ENCODE measurements around the gene TMEM238.
A peak's percentile ranks its signal among the peaks of the same experiment; 100 is the strongest.

The TMEM238 gene

GRCh38 chr19:55379174-55379573, 4.9 kb downstream of the TMEM238 start:
- Mint-ChIP-seq H3K27me3 (peaks cover 58% of the 10 kb centered on the region), H3K36me3 (ENCODE audit: low read depth) (no peaks in the 10 kb centered on the region), H3K9me3 (no peaks in the 10 kb centered on the region), H3K27ac (no peak overlapping the region), H3K4me3 (no peak overlapping the region), H3K4me1 (ENCODE audit: low read depth) (peaks cover 24% of the 10 kb centered on the region)
- intact Hi-C loops (cut with micrococcal nuclease) = no loop called here

DNA sequence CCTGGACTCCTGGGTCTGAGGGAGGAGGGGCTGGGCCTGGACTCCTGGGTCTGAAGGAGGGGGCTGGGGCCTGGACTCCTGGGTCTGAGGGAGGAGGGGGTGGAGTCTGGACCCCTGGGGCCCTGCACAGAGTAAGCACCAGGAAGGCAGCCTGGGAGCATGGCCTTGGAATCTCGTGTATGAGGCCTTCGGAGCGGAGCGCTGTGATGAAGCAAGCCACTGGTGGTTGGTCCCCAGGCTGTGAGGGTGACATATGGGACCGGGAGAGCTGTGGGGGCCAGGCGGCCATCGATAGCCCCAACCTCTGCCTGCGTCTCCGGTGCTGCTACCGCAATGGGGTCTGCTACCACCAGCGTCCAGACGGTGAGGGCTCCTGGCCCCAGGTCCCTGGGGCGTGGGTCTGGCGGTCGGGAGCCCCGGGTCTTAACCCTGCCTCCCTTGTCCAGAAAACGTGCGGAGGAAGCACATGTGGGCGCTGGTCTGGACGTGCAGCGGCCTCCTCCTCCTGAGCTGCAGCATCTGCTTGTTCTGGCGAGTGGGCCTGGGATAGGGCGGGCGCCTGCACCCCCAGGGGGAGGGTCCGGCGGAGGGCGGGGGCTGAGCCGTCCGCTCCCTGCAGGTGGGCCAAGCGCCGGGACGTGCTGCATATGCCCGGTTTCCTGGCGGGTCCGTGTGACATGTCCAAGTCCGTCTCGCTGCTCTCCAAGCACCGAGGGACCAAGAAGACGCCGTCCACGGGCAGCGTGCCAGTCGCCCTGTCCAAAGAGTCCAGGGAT, 6.5 kb downstream of the TMEM238 start:
- intact Hi-C loops (cut with micrococcal nuclease) = no loop called here
- Mint-ChIP-seq H3K36me3 (ENCODE audit: low read depth) (no peaks in the 10 kb centered on the region), H3K27me3 (peaks cover 73% of the 10 kb centered on the region), H3K27ac (no peak overlapping the region), H3K4me3 (no peak overlapping the region), H3K9me3 (no peaks in the 10 kb centered on the region), H3K4me1 (ENCODE audit: low read depth) (peaks cover 14% of the 10 kb centered on the region)

DNA sequence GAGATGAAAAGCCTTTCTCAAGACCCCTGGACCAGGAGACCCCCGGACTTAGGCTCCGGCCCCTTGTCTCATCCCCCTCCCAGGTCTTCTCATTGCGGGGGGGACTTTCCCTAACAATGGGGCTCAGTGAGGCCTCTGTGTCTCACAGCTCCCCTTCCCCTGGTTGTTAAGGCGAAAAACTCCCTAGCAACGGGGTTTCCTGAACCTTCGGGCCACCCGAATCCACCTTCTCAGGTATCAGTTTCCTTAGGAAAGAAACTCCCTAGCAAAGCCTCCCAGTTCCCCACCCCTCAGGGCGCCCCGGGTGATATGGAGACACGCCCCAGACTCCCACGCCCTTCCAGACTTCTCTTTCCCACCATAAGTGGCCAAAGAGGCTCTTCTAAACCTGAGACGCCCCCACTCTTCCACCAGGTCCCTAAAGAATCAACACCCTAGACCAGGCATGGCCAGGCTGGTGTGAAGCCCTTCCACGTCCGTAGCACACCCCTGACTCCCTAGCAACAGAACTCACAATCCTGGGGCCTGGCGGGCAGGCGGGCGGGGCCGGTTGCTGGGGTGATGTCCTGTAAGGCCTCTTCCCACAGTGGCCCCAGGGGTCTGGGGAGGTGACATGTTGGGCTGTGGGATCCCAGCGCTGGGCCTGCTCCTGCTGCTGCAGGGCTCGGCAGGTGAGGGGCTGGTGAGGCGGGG, 7.7 kb downstream of the TMEM238 start, which contains the start of gene TMEM190:
TMEM190 (plus strand) TSS at position 586 of the 693 bp plus-strand sequence; CDS start at position 614, 28 bp downstream.
- Mint-ChIP-seq H3K9me3 (no peaks in the 10 kb centered on the region), H3K27ac (no peak within 1 kb of the TSS), H3K36me3 (ENCODE audit: low read depth) (no peaks in the 10 kb centered on the region), H3K4me1 (ENCODE audit: low read depth) (peaks cover 8% of the 10 kb centered on the region), H3K4me3 (no peak within 1 kb of the TSS), H3K27me3 (peaks cover 73% of the 10 kb centered on the region)
- intact Hi-C loops (cut with micrococcal nuclease) = no loop called here

GRCh38 chr19:55373993-55374757, 9.9 kb downstream of the TMEM238 start:
- H3K27me3 Mint-ChIP-seq = peaks cover 86% of the 10 kb centered on the region
- no peak overlapping the region for H3K27ac Mint-ChIP-seq
- intact Hi-C loops (cut with micrococcal nuclease) = no loop called here
- no peak overlapping the region for H3K4me3 Mint-ChIP-seq
- H3K4me1 Mint-ChIP-seq (ENCODE audit: low read depth) = peaks cover 14% of the 10 kb centered on the region
- H3K9me3 Mint-ChIP-seq = no peaks in the 10 kb centered on the region
- no peaks in the 10 kb centered on the region for H3K36me3 Mint-ChIP-seq (ENCODE audit: low read depth)

DNA sequence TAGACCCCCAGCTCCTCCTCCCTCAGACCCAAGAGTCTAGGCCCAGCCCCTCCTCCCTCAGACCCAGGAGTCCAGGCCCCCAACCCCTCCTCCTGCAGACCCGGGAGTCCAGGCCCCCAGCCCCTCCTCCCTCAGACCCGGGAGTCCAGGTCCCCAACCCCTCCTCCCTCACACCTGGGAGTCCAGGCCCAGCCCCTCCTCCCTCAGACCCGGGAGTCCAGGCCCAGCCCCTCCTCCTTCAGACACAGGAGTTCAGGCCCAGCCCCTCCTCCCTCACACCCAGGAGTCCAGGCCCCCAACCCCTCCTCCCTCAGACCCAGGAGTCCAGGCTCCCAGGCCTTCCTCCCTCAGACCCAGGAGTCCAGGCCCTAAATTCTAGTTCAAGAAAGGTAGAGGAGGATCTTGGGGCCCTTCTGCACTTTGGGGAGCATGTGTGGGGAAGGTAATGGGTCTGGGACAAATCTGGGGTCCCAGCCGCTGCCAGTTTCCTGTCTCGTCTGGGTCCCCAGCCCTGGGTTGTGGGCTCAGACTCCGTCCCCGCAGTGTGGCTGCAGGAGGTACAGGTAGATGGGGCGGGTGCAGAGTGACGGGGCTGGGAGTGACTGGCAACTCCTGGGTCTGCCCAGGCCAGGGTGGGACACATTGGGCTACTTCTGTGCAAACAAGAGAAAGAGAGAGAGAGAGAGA, 10.6 kb downstream of the TMEM238 start:
- Mint-ChIP-seq H3K27me3 (peaks cover 86% of the 10 kb centered on the region), H3K4me3 (no peak overlapping the region), H3K9me3 (no peaks in the 10 kb centered on the region), H3K4me1 (ENCODE audit: low read depth) (peaks cover 19% of the 10 kb centered on the region), H3K27ac (no peak overlapping the region), H3K36me3 (ENCODE audit: low read depth) (no peaks in the 10 kb centered on the region)
- intact Hi-C loops (cut with micrococcal nuclease) = no loop called here

DNA sequence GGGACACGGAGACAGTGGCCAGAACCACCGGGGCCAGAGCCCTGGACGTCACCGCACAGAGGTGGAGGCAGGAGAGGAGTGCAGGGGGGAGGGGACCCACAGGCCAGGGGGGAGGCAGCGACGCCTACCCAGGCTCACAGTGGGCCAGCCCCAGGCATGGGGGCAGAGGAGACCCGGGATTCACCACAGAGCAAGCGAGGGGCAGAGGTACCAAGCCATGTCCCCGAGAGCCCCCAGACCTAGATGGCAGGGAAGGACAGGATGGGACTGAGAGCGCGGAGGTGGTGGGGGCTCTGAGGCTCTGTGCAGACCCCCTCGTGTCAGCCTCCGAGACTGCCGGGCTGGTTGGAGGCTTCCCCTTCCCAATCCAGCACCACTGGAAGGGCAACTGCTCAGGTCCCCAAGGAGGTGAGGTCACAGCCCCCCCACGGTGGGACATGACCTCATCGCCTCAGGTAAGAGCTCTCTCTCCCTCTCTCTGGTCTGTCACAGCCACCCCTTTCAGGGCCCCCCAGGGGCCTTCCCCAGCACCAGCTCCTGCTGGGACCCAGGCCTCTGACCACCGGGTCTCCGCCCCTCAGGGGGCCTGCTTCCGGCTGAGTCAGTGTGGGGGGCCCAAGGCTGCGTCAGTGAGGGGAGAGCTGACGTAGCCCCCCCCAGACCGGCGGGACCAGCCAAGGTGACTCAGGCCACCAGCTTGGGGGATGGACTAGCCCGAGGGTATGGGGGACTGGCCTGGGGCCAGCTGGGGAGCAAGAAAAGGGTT, 11.6 kb downstream of the TMEM238 start:
- intact Hi-C loops (cut with micrococcal nuclease) = no loop called here
- Mint-ChIP-seq H3K27me3 (peaks cover 86% of the 10 kb centered on the region), H3K4me1 (ENCODE audit: low read depth) (peaks cover 19% of the 10 kb centered on the region), H3K36me3 (ENCODE audit: low read depth) (no peaks in the 10 kb centered on the region), H3K9me3 (no peaks in the 10 kb centered on the region), H3K27ac (no peak overlapping the region), H3K4me3 (no peak overlapping the region)

DNA sequence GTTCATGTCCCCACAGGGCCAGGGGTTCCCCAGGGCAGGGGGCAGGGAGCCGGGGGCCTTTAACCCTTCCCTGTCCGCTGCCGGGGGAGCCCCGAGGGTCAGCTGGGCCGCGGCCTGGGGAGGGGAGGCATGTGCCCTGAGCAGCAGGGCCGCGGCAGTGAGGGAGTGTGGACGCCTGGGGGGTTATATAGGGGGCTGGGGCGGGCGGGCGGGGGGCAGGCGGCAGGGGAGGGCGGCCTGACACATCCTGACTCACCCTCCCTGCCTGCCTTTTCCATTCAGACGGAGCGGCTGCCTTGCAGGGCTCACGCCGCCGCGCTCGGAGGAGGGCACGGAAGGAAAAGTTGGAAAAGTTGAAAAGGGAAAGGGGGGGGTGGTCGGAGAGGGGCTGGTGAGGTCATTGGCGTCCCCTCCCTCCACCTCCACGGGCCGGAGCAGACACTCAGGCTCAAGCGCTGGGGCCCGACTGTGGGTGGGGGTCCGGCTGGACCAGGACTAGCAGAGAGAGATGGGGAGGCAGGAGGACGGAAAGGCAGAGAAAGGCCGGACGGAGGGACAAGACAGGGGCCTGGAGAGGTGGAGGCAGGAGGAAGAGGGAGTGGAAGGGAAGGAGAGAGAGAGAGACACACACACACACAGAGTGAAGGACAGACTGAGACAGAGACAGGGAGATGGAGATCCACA, 13.6 kb downstream of the TMEM238 start, which contains the start of gene IL11:
IL11 (minus strand) TSS at position 159 of the 684 bp plus-strand sequence; CDS start at position 6, 153 bp downstream.
- no peaks in the 10 kb centered on the region for H3K9me3 Mint-ChIP-seq
- H3K4me3 Mint-ChIP-seq = peak within 1 kb of the TSS; percentile 68
- intact Hi-C loops (cut with micrococcal nuclease) = no loop called here
- H3K27ac Mint-ChIP-seq = peak within 1 kb of the TSS; percentile 59
- peaks cover 11% of the 10 kb centered on the region for H3K4me1 Mint-ChIP-seq (ENCODE audit: low read depth)
- peaks cover 75% of the 10 kb centered on the region for H3K27me3 Mint-ChIP-seq
- H3K36me3 Mint-ChIP-seq (ENCODE audit: low read depth) = no peaks in the 10 kb centered on the region

- Mint-ChIP-seq H3K4me1 (ENCODE audit: low read depth) (peaks cover 11% of the 10 kb centered on the region), H3K36me3 (ENCODE audit: low read depth) (no peaks in the 10 kb centered on the region), H3K27ac (peak overlapping the region; percentile 59), H3K4me3 (peak overlapping the region; percentile 68), H3K27me3 (peaks cover 76% of the 10 kb centered on the region), H3K9me3 (no peaks in the 10 kb centered on the region)
- intact Hi-C loops (cut with micrococcal nuclease) = no loop called here
Observed at GRCh38 chr19:55369653-55370304, 14.3 kb downstream of the TMEM238 start.

DNA sequence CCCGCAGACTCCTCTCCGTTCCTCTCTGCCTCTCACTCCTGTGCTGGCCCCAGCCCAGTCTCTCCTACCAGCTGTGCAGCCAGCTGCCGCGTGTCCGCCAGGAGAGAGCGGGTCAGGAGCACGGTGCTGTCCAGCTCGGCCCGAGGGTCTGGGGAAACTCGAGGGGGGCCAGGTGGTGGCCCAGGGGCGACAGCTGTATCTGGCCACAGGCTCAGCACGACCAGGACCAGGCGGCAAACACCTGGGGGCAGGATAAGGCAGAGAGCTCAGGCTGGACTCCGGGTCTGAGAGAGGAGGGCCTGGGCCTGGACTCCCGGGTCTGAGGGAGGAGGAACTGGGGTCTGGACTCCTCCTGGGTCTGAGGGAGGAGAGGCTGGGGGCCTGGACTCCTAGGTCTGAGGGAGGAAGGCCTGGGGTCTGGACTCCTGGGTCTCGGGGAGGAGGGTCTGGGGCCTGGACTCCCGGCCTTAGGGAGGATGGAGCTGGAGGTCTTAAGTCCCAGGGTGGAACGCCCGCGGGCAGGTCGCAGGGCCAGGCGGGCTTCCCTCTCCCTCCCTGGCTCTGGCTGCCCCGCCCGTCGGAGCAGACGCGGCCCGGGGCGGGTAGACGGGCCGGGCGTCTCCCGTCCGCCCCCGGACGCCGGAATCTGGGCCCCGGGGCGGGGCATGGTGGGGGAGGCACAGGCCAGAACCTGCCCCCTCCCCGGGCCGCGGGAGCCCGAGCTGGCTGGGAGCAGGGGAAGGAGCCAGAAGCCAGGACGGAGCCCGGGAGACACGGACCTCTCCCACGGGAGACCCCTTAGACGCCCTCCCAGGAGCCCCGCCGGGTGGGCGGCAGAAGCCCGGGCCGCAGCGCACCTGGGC, 15.2 kb downstream of the TMEM238 start:
- intact Hi-C loops (cut with micrococcal nuclease) = no loop called here
- peak overlapping the region; percentile 59 for H3K4me3 Mint-ChIP-seq
- H3K27me3 Mint-ChIP-seq = peaks cover 72% of the 10 kb centered on the region
- no peaks in the 10 kb centered on the region for H3K36me3 Mint-ChIP-seq (ENCODE audit: low read depth)
- no peak overlapping the region for H3K27ac Mint-ChIP-seq
- peaks cover 11% of the 10 kb centered on the region for H3K4me1 Mint-ChIP-seq (ENCODE audit: low read depth)
- no peaks in the 10 kb centered on the region for H3K9me3 Mint-ChIP-seq

DNA sequence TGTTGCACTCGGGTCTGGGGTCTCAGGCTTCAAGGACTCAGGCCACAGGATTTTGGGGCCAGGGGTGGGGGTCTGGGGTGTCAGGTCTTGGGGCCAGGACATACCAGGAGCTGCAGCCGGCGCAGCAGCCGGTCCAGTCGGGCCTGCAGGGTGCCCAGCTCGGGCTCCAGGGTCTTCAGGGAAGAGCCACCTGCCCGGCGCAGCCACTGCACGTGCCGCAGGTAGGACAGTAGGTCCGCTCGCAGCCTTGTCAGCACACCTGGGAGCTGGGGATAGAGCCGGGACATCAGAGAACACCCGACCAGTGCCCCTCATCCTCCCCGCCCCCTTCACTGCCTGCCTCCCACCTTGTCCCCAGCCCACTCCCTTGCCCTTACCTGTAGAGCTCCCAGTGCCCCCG, 16.0 kb downstream of the TMEM238 start:
- Mint-ChIP-seq H3K27me3 (peaks cover 66% of the 10 kb centered on the region), H3K4me3 (no peak overlapping the region), H3K27ac (no peak overlapping the region), H3K9me3 (no peaks in the 10 kb centered on the region), H3K36me3 (ENCODE audit: low read depth) (no peaks in the 10 kb centered on the region), H3K4me1 (ENCODE audit: low read depth) (peaks cover 11% of the 10 kb centered on the region)
- intact Hi-C loops (cut with micrococcal nuclease) = no loop called here

- Mint-ChIP-seq H3K27me3 (peaks cover 55% of the 10 kb centered on the region), H3K9me3 (no peaks in the 10 kb centered on the region), H3K27ac (no peak overlapping the region), H3K4me1 (ENCODE audit: low read depth) (peaks cover 11% of the 10 kb centered on the region), H3K36me3 (ENCODE audit: low read depth) (no peaks in the 10 kb centered on the region), H3K4me3 (no peak overlapping the region)
- intact Hi-C loops (cut with micrococcal nuclease) = no loop called here
Observed at GRCh38 chr19:55366790-55367189, 17.3 kb downstream of the TMEM238 start.
